PC-3 (cell line): Measurements from ENCODE around the gene ZCCHC2. TPM values are rescaled to one million over a fixed set of nuclear protein-coding genes. Genes with fewer than 3 reads are reported as not detected.

Experiments
- ATAC-seq: fragments of 200-7000 bp; cut with Tn5 transposase; 2 replicates; pipeline ENCODE4 v1.9.1; 2020; ENCODE audit warnings: mild to moderate bottlenecking, moderate library complexity
- BruUV-seq: library from RNA; stranded (reverse); fragments of 400-500 nt; replicated peaks from 2 replicates; lab custom pipeline; 2021; lab: Mats Ljungman, UMichigan
- CTCF ChIA-PET: fragments of 300-600 bp; sonication (Branson Sonifier 250); formaldehyde crosslinking; loops from one replicate; lab custom pipeline; 2022; ENCODE audit warnings: antibody characterized with exemption; lab: Charles Lee
- POLR2A ChIA-PET: fragments of 300-600 bp; sonication (Branson Sonifier 250); formaldehyde crosslinking; loops from one replicate; lab custom pipeline; 2022; ENCODE audit warnings: antibody characterized with exemption; ENCODE audit not compliant: unreplicated experiment; lab: Charles Lee
- DNase-seq: peaks from one replicate; pipeline ENCODE4 v3.0.0-alpha.2; 2015
- H2AFZ ChIP-seq: fragments of 300-600 bp; sonication (generic); 2 replicates; pipeline ENCODE4 v1.6.0; 2016; ENCODE audit warnings: antibody characterized with exemption, low read length
- H3F3A ChIP-seq: fragments of 300-600 bp; sonication (generic); one replicate; pipeline ENCODE4 v1.6.0; 2017; ENCODE audit warnings: antibody characterized with exemption, low read length, control low read depth, mild to moderate bottlenecking; ENCODE audit not compliant: unreplicated experiment
- H3K27ac ChIP-seq: fragments of 300-600 bp; sonication (generic); 2 replicates; pipeline ENCODE4 v1.5.1; 2016; ENCODE audit warnings: mild to moderate bottlenecking, low read length
- H3K27me3 ChIP-seq: fragments of 300-600 bp; sonication (generic); 2 replicates; pipeline ENCODE4 v1.6.1; 2016; ENCODE audit warnings: low read length, mixed read lengths
- H3K36me3 ChIP-seq: fragments of 300-600 bp; sonication (generic); 2 replicates; pipeline ENCODE4 v1.6.1; 2016; ENCODE audit warnings: low read depth, mixed run types, low read length, mixed read lengths
- H3K4me1 ChIP-seq: fragments of 300-600 bp; sonication (generic); 2 replicates; pipeline ENCODE4 v1.5.1; 2016; ENCODE audit warnings: low read length; ENCODE audit not compliant: insufficient read depth
- H3K4me2 ChIP-seq: fragments of 300-600 bp; sonication (generic); 2 replicates; pipeline ENCODE4 v1.6.0; 2016; ENCODE audit warnings: low read length
- H3K4me3 ChIP-seq: fragments of 300-600 bp; sonication (generic); 2 replicates; pipeline ENCODE4 v1.5.1; 2016; ENCODE audit warnings: mild to moderate bottlenecking, low read length, mixed read lengths
- H3K79me2 ChIP-seq: fragments of 300-600 bp; sonication (generic); 2 replicates; pipeline ENCODE4 v1.6.1; 2017; ENCODE audit warnings: low read length, mixed read lengths
- H3K9ac ChIP-seq: fragments of 300-600 bp; sonication (generic); 2 replicates; pipeline ENCODE4 v1.6.0; 2016; ENCODE audit warnings: mild to moderate bottlenecking, low read length
- H3K9me2 ChIP-seq: fragments of 300-600 bp; sonication (generic); replicated peaks from 2 replicates; pipeline ENCODE4 v1.6.1; 2016; ENCODE audit warnings: mixed run types, low read length, mixed read lengths
- H3K9me3 ChIP-seq: fragments of 300-600 bp; sonication (generic); 2 replicates; pipeline ENCODE4 v1.6.1; 2016; ENCODE audit warnings: low read length, mixed read lengths
- H4K20me1 ChIP-seq: fragments of 300-600 bp; sonication (generic); 2 replicates; pipeline ENCODE4 v1.6.1; 2016; ENCODE audit warnings: low read length, mixed read lengths
- EZH2 ChIP-seq: fragments of 300-600 bp; sonication (generic); IDR thresholded peaks from one replicate; pipeline ENCODE4 v1.6.1; 2017; ENCODE audit warnings: antibody characterized with exemption, mild to moderate bottlenecking, low read length; ENCODE audit not compliant: unreplicated experiment
- EZH2phosphoT487 ChIP-seq: fragments of 300-600 bp; sonication (generic); IDR thresholded peaks from 2 replicates; pipeline ENCODE4 v1.6.1; 2018; ENCODE audit warnings: mild to moderate bottlenecking, antibody characterized with exemption, low read length, borderline replicate concordance
- intact Hi-C: fragments of 100-400 bp; cut with micrococcal nuclease; formaldehyde crosslinking; loops from 2 replicates; pipeline ENCODE4 v1.9.0; 2023
- total RNA-seq: library from RNA; depleted of rRNA; stranded (reverse); fragments of >200 nt; gene quantifications from 2 replicates; pipeline ENCODE4 v1.2.3, GENCODE V29; 2014
- TF ChIP-seq, protein P1 (sequence below): fragments of 300-600 bp; sonication (generic); conservative IDR thresholded peaks from 2 replicates; pipeline ENCODE4 v1.5.1; 2017; ENCODE audit warnings: antibody characterized with exemption, low read depth, mild to moderate bottlenecking, low read length

Gene ZCCHC2
- total RNA-seq, 1 experiment from 2014 or later, result 17.3 TPM

DNA sequence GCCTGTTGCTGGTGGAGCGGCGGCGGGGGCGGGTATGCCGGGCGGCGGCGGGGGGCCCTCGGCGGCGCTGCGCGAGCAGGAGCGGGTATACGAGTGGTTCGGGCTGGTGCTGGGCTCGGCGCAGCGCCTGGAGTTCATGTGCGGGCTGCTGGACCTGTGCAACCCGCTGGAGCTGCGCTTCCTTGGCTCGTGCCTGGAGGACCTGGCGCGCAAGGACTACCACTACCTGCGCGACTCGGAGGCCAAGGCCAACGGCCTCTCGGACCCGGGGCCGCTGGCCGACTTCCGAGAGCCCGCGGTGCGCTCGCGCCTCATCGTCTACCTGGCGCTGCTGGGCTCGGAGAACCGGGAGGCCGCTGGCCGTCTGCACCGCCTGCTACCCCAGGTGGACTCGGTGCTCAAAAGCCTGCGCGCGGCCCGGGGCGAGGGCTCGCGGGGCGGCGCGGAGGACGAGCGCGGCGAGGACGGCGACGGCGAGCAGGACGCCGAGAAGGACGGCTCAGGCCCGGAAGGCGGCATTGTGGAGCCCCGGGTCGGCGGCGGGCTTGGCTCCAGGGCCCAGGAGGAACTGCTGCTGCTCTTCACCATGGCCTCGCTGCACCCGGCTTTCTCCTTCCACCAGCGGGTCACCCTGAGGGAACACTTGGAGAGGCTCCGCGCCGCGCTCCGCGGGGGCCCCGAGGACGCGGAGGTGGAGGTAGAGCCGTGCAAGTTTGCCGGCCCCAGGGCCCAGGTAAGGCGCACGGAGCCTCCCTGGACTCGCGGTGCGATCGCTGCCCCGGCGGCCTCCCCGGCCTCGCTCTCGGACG lies 1.0 kb downstream of the ZCCHC2 start:
- Histone ChIP-seq H4K20me1 (no peaks in the 10 kb centered on the region; the same call in 1 of the 2 replicates), H3K27me3 (no peaks in the 10 kb centered on the region), H3K27ac (peak overlapping the region; percentile 86), H3K9me3 (no peaks in the 10 kb centered on the region), H3F3A (no peaks in the 10 kb centered on the region), H3K9ac (peak overlapping the region; percentile 91), H3K4me1 (peaks cover 25% of the 10 kb centered on the region), H2AFZ (peak overlapping the region; percentile 39; the same call in 1 of the 2 replicates), H3K79me2 (peaks cover 67% of the 10 kb centered on the region), H3K9me2 (no peaks in the 10 kb centered on the region), H3K4me3 (peak overlapping the region; percentile 93), H3K36me3 (no peaks in the 10 kb centered on the region), H3K4me2 (peak overlapping the region; percentile 98)
- CTCF ChIA-PET, result interaction anchor here (1.3 kb wide), 1 partner anchor 98 kb away, joined by 9 read pairs; no protein-coding TSS in a partner anchor
- ATAC-seq (peak; percentile 3), DNase-seq (peak; percentile 30)
- POLR2A ChIA-PET, result no interaction called here
- intact Hi-C loops, result loop anchor here (5.0 to 10.0 kb wide), 2 partner anchors 193 to 339 kb away; partner anchors contain the start of genes PHLPP1, PIGN and RELCH
- no peak for TF ChIP-seq EZH2
- TF ChIP-seq, protein P1, sequence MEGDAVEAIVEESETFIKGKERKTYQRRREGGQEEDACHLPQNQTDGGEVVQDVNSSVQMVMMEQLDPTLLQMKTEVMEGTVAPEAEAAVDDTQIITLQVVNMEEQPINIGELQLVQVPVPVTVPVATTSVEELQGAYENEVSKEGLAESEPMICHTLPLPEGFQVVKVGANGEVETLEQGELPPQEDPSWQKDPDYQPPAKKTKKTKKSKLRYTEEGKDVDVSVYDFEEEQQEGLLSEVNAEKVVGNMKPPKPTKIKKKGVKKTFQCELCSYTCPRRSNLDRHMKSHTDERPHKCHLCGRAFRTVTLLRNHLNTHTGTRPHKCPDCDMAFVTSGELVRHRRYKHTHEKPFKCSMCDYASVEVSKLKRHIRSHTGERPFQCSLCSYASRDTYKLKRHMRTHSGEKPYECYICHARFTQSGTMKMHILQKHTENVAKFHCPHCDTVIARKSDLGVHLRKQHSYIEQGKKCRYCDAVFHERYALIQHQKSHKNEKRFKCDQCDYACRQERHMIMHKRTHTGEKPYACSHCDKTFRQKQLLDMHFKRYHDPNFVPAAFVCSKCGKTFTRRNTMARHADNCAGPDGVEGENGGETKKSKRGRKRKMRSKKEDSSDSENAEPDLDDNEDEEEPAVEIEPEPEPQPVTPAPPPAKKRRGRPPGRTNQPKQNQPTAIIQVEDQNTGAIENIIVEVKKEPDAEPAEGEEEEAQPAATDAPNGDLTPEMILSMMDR, result no peak
- TF ChIP-seq EZH2phosphoT487, result no peak
- no TSS peak for BruUV-seq

DNA sequence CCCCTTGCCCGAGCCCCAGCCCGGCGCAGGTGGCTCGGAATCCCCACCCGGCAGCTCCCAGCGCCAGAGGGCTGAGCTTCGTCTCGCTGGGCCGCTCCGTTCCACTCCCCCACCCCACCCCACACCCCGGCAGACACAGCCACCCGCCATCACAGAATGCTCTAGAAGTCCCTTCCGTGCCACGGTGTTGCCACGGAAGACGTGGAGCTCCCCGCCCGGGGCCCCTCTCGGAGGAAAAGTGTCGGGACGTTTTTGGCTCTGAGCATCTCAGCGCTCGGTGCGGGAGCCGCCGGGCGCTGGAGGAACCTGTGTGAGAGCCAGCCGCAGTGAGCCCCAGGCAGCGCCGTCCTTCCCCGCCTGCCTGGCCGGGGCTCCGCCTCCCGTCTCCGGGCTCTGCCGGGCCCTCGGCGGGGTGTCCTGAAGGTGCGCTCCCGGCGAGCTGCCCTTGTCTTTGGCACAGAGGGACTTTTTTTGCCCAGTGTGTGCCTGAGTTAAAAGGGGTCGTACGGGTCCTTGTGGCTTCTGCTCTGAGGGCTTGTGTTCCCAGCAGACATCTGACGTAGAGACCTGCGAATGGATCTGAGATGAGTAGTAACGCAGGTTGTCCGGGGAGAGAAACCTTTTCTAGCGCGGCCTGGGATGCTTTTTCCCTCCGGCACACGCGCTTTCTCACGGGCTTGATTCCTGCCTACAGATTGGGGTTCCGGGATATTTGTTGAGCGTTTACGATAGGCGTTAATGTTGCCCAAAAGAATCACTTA lies 1.8 kb downstream of the ZCCHC2 start:
- CTCF ChIA-PET, result no interaction called here
- POLR2A ChIA-PET, result no interaction called here

More for the DNA sequence above, 1.8 kb downstream of the ZCCHC2 start:
- H3K27ac ChIP-seq, result peak overlapping the region; percentile 86
- no peaks in the 10 kb centered on the region for H3K36me3 ChIP-seq
- no peaks in the 10 kb centered on the region; the same call in 1 of the 2 replicates for H4K20me1 ChIP-seq
- peaks cover 20% of the 10 kb centered on the region for H3K4me1 ChIP-seq
- H3K79me2 ChIP-seq, result peaks cover 74% of the 10 kb centered on the region
- peak; percentile 46 for DNase-seq
- peak overlapping the region; percentile 91 for H3K9ac ChIP-seq
- H3K4me3 ChIP-seq, result peak overlapping the region; percentile 93
- H3K27me3 ChIP-seq, result no peaks in the 10 kb centered on the region
- ATAC-seq, result no peak; the same call in 1 of the 2 replicates
- H3K9me3 ChIP-seq, result no peaks in the 10 kb centered on the region
- peak overlapping the region; percentile 98 for H3K4me2 ChIP-seq
- H3F3A ChIP-seq, result no peaks in the 10 kb centered on the region
- peak overlapping the region; percentile 57 for H2AFZ ChIP-seq
- intact Hi-C loops, result loop anchor here (5.0 to 10.0 kb wide), 4 partner anchors 43 to 340 kb away; partner anchors contain the start of genes PHLPP1, PIGN and RELCH
- no TSS peak for BruUV-seq
- TF ChIP-seq EZH2, result no peak
- TF ChIP-seq, protein P1, result no peak
- TF ChIP-seq EZH2phosphoT487, result no peak
- no peaks in the 10 kb centered on the region for H3K9me2 ChIP-seq
